Tibial nerve (tissue), 4 donors: ENCODE results near the gene IGFBP1. TPM values are rescaled to one million over a fixed set of nuclear protein-coding genes. Genes with fewer than 3 reads are reported as not detected.

Source experiments
- DNase-seq, 2 donors: peaks; one replicate each; pipeline ENCODE4 v3.0.0-alpha.2; 2019; ENCODE audit warnings: low spot score in 2 of 2
- H3K27ac ChIP-seq, 4 donors: fragments of 200-600 bp; sonication (generic) in 3 of 4; one replicate each; pipeline ENCODE4 v1.5.1; 2017 to 2019; ENCODE audit warnings: mild to moderate bottlenecking in 1 of 4
- H3K27me3 ChIP-seq, 2 donors: fragments of 200-600 bp; sonication (generic) in 1 of 2; one replicate each; pipeline versions ENCODE4 v1.5.1 to v1.6.0; 2017 to 2019
- H3K36me3 ChIP-seq, 3 donors: fragments of 200-600 bp; sonication (generic); one replicate each; pipeline ENCODE4 v1.5.1; 2018 to 2019
- H3K4me1 ChIP-seq, 4 donors: fragments of 200-600 bp; sonication (generic) in 3 of 4; one replicate each; pipeline ENCODE4 v1.5.1; 2017 to 2019
- H3K4me3 ChIP-seq, 4 donors: fragments of 200-600 bp; sonication (generic) in 3 of 4; one replicate each; pipeline ENCODE4 v1.5.1; 2017 to 2019; ENCODE audit warnings: mild to moderate bottlenecking in 1 of 4, moderate library complexity in 1 of 4
- H3K9me3 ChIP-seq, 4 donors: fragments of 200-600 bp; sonication (generic) in 3 of 4; one replicate each; pipeline ENCODE4 v1.5.1; 2017 to 2019
- EP300 ChIP-seq, 2 donors: sonication (generic); formaldehyde crosslinking; IDR thresholded peaks; one replicate each; pipeline ENCODE4 v1.6.1; 2017; ENCODE audit warnings: antibody characterized with exemption in 2 of 2, mild to moderate bottlenecking in 1 of 2
- POLR2A ChIP-seq, 2 donors: fragments of 450-650 bp; IDR thresholded peaks; one replicate each; pipeline ENCODE4 v1.6.1; 2017; ENCODE audit warnings: antibody characterized with exemption in 2 of 2, mild to moderate bottlenecking in 2 of 2, moderate library complexity in 2 of 2
- WGBS, 2 donors: methylation state at CpG; one replicate each; pipeline ENCODE4 v1.1.5; 2018; 5-methylcytosine and 5-hydroxymethylcytosine counted together
- total RNA-seq, 4 donors: library from RNA; depleted of rRNA; stranded (reverse); fragments of >200 nt; gene quantifications; one replicate each; pipeline ENCODE4 v1.1.0, GENCODE V29; 2016
- TF ChIP-seq, protein P1 (sequence below), 5 experiments: fragments of 200-600 bp in 3 of 5; fragments of 450-650 bp in 2 of 5; sonication (generic) in 3 of 5; IDR thresholded peaks; one replicate each; pipeline ENCODE4 v1.5.1; 2016 to 2019; ENCODE audit warnings: antibody characterized with exemption in 5 of 5, mild to moderate bottlenecking in 3 of 5, moderate library complexity in 2 of 5

IGFBP1 gene
- total RNA-seq, 4 donors from 2014 or later, result not detected

DNA sequence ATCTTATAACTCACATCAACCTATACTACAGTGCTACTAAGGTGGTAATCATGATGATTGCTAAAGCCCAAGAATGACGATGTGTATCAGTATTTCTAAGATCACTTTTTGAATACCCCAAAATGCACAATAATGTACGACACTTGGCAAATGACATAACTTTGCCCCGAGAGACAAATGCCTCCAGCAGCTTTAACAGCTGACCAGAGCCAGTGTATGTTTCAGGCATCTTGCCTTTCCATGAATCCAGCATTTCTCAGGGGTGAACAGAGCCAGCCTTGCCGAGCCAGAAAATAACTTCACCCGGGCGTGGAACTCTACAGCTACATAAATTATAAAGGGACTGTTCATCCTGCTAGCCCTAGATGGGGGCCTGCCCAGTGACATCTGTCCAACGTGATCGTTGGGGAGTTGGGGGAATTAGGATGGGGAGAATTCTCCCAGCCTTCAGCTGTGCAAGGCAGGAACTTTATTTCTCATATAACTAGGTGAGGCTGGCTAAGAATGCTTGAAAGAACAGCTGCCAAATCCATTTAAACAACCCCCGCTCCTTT, 31.0 kb downstream of the IGFBP1 start:
- no peaks in the 10 kb centered on the region for H3K9me3 ChIP-seq
- peaks cover 0 to 55% (median 16%) of the 10 kb centered on the region in 4 donors for H3K4me1 ChIP-seq
- no peak overlapping the region for H3K27ac ChIP-seq
- TF ChIP-seq POLR2A (IDR thresholded peaks at IDR 0.05) (no peak), EP300 (IDR thresholded peaks at IDR 0.05) (no peak)
- TF ChIP-seq, protein P1, sequence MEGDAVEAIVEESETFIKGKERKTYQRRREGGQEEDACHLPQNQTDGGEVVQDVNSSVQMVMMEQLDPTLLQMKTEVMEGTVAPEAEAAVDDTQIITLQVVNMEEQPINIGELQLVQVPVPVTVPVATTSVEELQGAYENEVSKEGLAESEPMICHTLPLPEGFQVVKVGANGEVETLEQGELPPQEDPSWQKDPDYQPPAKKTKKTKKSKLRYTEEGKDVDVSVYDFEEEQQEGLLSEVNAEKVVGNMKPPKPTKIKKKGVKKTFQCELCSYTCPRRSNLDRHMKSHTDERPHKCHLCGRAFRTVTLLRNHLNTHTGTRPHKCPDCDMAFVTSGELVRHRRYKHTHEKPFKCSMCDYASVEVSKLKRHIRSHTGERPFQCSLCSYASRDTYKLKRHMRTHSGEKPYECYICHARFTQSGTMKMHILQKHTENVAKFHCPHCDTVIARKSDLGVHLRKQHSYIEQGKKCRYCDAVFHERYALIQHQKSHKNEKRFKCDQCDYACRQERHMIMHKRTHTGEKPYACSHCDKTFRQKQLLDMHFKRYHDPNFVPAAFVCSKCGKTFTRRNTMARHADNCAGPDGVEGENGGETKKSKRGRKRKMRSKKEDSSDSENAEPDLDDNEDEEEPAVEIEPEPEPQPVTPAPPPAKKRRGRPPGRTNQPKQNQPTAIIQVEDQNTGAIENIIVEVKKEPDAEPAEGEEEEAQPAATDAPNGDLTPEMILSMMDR (IDR thresholded peaks at IDR 0.05), result no peak
- H3K27me3 ChIP-seq, result peaks cover 0 to 56% of the 10 kb centered on the region in 2 donors
- peaks cover 0 to 8% (median 0%) of the 10 kb centered on the region in 3 donors for H3K36me3 ChIP-seq
- no peak for DNase-seq
- peak overlapping the region in 2 of 4 donors; percentile 34 to 60 for H3K4me3 ChIP-seq
- WGBS, 2 donors, result 23 to 24% methylated on average over 9 of the region's 9 CpGs

DNA sequence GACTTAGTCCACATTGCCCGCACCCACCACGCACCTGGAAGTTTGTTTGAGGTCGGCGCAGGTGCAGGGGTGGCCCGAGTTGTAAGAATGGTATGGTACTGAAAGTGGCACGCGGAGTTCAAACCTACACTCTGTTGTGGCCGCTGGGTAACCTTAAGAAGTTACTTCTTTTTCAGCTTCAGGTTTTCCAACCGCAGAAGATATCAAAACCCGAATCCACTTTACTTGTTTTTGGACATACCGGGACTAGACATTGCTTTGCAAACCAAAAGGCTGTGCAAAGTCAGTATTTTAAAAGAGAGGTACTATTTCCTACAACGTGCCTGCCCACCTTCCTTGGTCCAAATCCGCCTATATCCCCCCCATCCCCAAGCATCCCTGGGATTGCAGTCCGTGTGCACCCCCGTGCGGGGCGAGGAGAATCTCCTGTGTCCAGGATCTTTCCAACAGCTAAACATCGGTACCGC, 31.7 kb downstream of the IGFBP1 start:
- Histone ChIP-seq H3K27ac (peak overlapping the region in 1 of 4 donors; percentile 5), H3K4me3 (peak overlapping the region in 3 of 4 donors; percentile 34 to 60 (median 45)), H3K4me1 (peaks cover 0 to 55% (median 16%) of the 10 kb centered on the region in 4 donors), H3K27me3 (peaks cover 0 to 56% of the 10 kb centered on the region in 2 donors), H3K36me3 (peaks cover 0 to under 1% (median 0%) of the 10 kb centered on the region in 3 donors), H3K9me3 (no peaks in the 10 kb centered on the region)
- 5 to 9% methylated on average over 19 of the region's 19 CpGs for WGBS, 2 donors
- TF ChIP-seq, protein P1 (IDR thresholded peaks at IDR 0.05), result no peak
- TF ChIP-seq POLR2A (IDR thresholded peaks at IDR 0.05), result no peak
- DNase-seq, result no peak

DNA sequence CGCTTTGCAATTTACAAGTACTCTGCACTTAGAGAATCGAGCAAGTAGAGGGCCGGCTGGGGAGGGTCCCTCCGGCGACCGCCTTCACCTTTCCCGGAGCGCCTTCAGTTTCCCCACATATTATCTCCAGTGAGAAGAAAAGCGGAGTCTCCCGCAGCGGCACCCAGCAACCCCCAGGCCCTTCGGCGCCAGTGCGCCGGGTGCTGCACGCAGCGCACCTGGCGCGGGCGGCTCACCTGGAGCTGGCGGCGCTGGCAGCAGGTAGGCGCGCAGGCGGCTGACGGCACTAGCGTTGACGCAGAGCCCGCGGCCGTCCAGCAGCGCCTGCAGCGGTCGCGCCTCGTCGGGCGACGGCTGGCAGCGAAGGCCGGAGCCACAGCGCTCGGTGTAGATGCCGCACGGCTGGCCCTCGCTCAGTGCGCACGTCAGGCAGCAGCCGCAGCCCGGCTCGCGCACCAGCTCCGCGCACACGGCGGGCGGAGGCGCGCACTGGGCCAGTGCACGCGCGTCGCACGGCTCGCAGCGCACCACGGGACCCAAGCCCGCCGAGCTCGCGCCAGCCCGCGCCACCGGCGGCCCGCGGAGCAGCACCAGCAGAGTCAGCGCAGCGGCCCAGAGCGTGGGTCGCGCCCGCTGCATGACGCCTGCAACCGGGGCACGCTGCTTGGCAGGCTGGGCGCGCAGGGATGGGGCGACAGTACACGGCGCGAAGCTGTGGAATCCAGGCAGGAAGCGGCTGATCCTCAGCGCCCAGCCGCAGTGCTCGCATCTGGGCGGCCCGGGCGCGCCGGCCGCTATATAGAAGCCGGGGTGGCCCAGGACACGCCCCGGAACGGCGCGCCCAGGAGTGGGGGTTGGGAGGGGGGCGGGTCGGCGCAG, 32.5 kb downstream of the IGFBP1 start, which contains the start of gene IGFBP3:
Gene IGFBP3 (minus strand): TSS at position 771 of the 879 bp plus-strand sequence. CDS start 132 bp downstream, at position 639.
- peak within 1 kb of the TSS in 2 of 4 donors; percentile 5 to 24 for H3K27ac ChIP-seq
- 0 to 1% methylated on average over 11 to 25 of the region's 111 CpGs for WGBS, 2 donors
- H3K27me3 ChIP-seq, result peaks cover 0 to 55% of the 10 kb centered on the region in 2 donors
- no peaks in the 10 kb centered on the region for H3K36me3 ChIP-seq
- DNase-seq, result no peak
- H3K9me3 ChIP-seq, result no peaks in the 10 kb centered on the region
- TF ChIP-seq POLR2A (IDR thresholded peaks at IDR 0.05), result peak in 1 of 2 donors; percentile 25
- TF ChIP-seq, protein P1 (IDR thresholded peaks at IDR 0.05), result no peak
- TF ChIP-seq EP300 (IDR thresholded peaks at IDR 0.05), result peak in 1 of 2 donors; percentile 38
- H3K4me1 ChIP-seq, result peaks cover 0 to 55% (median 16%) of the 10 kb centered on the region in 4 donors
- peak within 1 kb of the TSS; percentile 26 to 60 (median 40) for H3K4me3 ChIP-seq

DNA sequence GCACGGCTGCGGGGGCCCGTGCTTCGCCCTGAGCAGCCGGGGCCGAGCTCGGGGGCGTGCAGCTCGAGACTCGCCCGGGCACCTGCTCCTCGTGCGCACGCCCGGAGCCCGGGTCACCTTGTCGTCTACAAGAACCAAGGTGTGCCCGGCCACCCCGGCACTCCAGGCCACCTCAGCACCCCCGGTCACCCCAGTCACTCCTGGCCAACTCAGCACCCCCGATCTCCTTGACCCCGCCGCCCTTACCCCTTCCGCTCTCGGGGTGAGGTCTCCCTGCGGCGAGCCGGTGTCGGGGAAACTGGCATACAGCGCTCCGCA, 33.1 kb downstream of the IGFBP1 start:
- H3K36me3 ChIP-seq, result no peaks in the 10 kb centered on the region
- TF ChIP-seq EP300 (IDR thresholded peaks at IDR 0.05) (no peak), POLR2A (IDR thresholded peaks at IDR 0.05) (no peak)
- TF ChIP-seq, protein P1 (IDR thresholded peaks at IDR 0.05), result no peak
- no peaks in the 10 kb centered on the region for H3K9me3 ChIP-seq
- H3K27me3 ChIP-seq, result peaks cover 0 to 49% of the 10 kb centered on the region in 2 donors
- WGBS, 2 donors, result 1 to 2% methylated on average over 14 to 23 of the region's 31 CpGs
- peak overlapping the region; percentile 26 to 60 (median 40) for H3K4me3 ChIP-seq
- H3K27ac ChIP-seq, result peak overlapping the region in 1 of 4 donors; percentile 24
- DNase-seq, result no peak
- peaks cover 0 to 55% (median 16%) of the 10 kb centered on the region in 4 donors for H3K4me1 ChIP-seq
